ENCODE data around the gene ADORA2B. TPM values are rescaled to one million over a fixed set of nuclear protein-coding genes. Genes with fewer than 3 reads are reported as not detected.

ADORA2B gene
- total RNA-seq, 1 donor from 2014 or later: 6.2 TPM

DNA sequence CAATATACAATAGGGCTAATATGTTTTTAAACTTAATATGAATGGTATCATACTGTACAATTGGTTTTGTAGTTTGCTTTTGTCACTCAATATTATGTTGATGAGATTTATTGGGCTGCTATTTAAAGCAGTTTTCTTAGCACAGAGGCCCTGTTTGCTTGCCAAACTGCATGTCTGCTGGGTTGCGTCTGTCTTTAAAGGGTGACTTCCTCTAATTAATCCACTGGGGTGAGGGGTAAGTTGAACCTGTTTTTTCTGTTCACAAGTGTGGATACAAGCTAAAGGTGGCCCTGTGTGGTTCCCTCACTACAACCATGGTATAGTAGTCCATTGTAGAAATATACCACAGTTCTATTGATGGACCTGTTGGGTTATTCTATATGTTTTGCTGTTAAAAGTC is 74.4 kb downstream of the ADORA2B start:
- intact Hi-C loops (cut with DNase I): no loop called here
- TF ChIP-seq, protein P1, sequence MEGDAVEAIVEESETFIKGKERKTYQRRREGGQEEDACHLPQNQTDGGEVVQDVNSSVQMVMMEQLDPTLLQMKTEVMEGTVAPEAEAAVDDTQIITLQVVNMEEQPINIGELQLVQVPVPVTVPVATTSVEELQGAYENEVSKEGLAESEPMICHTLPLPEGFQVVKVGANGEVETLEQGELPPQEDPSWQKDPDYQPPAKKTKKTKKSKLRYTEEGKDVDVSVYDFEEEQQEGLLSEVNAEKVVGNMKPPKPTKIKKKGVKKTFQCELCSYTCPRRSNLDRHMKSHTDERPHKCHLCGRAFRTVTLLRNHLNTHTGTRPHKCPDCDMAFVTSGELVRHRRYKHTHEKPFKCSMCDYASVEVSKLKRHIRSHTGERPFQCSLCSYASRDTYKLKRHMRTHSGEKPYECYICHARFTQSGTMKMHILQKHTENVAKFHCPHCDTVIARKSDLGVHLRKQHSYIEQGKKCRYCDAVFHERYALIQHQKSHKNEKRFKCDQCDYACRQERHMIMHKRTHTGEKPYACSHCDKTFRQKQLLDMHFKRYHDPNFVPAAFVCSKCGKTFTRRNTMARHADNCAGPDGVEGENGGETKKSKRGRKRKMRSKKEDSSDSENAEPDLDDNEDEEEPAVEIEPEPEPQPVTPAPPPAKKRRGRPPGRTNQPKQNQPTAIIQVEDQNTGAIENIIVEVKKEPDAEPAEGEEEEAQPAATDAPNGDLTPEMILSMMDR (IDR thresholded peaks at IDR 0.05): no peak
- ATAC-seq (no peak), DNase-seq (no peak)
- Histone ChIP-seq H3K36me3 (peaks cover 73% of the 10 kb centered on the region), H3K9me3 (no peaks in the 10 kb centered on the region), H3K27ac (no peak overlapping the region), H3K4me3 (no peak overlapping the region), H3K27me3 (ENCODE audit: low read depth) (no peaks in the 10 kb centered on the region), H3K4me1 (peaks cover 6% of the 10 kb centered on the region)

DNA sequence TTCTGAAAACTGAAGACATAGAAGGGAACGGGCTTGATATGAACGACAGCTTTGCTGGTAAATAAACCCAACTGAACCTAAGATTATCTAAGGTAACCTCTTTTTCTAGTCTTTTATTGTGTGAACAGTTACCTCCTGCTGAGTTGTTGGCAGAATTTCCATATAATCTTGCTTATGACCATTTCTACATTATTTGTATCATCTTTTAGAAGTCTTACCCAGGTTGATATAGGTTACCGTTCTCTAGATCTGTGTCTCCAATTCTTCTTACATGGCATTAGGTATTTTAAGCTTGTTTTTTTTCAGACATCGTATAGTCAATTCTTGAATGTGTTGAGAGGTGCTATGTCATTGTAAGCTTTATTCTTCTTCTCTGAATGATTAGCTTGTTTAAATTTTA is 79.0 kb downstream of the ADORA2B start:
- Histone ChIP-seq H3K4me3 (no peak overlapping the region), H3K27ac (no peak overlapping the region), H3K27me3 (ENCODE audit: low read depth) (no peaks in the 10 kb centered on the region), H3K36me3 (peaks cover 80% of the 10 kb centered on the region), H3K4me1 (peaks cover 7% of the 10 kb centered on the region), H3K9me3 (no peaks in the 10 kb centered on the region)
- ATAC-seq: no peak
- DNase-seq: no peak
- intact Hi-C loops (cut with DNase I): no loop called here
- TF ChIP-seq, protein P1 (IDR thresholded peaks at IDR 0.05): no peak

DNA sequence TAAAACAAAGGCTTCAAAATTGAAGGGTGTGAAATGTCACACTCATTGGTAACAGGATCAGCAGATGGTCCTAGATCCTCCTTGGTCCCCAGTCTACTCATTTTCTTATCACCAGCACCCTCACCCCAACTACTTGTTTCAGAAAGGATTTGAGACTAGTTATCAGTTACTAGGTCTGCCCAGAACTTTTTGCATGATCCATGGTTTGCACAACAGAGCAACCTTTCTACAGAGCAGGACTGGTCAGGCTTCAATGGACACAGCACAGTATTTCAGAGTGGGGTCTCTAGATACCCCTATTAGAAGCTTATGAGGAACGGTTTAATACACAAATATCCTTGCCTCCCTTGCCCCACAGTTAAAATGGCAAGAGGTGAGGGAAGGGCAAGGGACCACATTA is 80.3 kb downstream of the ADORA2B start:
- DNase-seq: no peak
- no peak for ATAC-seq
- no peak overlapping the region for H3K4me3 ChIP-seq
- no peak overlapping the region for H3K27ac ChIP-seq
- H3K4me1 ChIP-seq: peaks cover 7% of the 10 kb centered on the region
- H3K27me3 ChIP-seq (ENCODE audit: low read depth): no peaks in the 10 kb centered on the region
- intact Hi-C loops (cut with DNase I): no loop called here
- no peaks in the 10 kb centered on the region for H3K9me3 ChIP-seq
- TF ChIP-seq, protein P1 (IDR thresholded peaks at IDR 0.05): no peak
- H3K36me3 ChIP-seq: peaks cover 87% of the 10 kb centered on the region

Other genes starting within 250 kb of the ADORA2B start
- 11.2 TPM for gene ZNF286A, start 245.4 kb upstream of the ADORA2B start, total RNA-seq
- not detected for gene TBC1D26, start 212.8 kb upstream of the ADORA2B start, total RNA-seq
- 21.3 TPM for gene ZSWIM7, start 54.6 kb downstream of the ADORA2B start, total RNA-seq
- 36.0 TPM for gene TTC19, start 54.7 kb downstream of the ADORA2B start, total RNA-seq

All from lower lobe of right lung (tissue), 2 donors.